DND-41 (cell line): ENCODE measurements around the gene CLCA4.

ENCODE experiments used
- EZH2 ChIP-seq: IDR thresholded peaks from 3 replicates; pipeline ENCODE4 v1.6.1; 2012; ENCODE audit warnings: borderline replicate concordance, low read depth, mild to moderate bottlenecking, moderate library complexity, low read length, inconsistent platforms; ENCODE audit not compliant: severe bottlenecking
- TF ChIP-seq, protein P1 (sequence below): IDR thresholded peaks from 2 replicates; pipeline ENCODE4 v1.5.1; 2012; ENCODE audit warnings: borderline replicate concordance, low read length, moderate library complexity, mild to moderate bottlenecking; ENCODE audit not compliant: poor library complexity, severe bottlenecking; ENCODE audit errors: extremely low read depth

DNA sequence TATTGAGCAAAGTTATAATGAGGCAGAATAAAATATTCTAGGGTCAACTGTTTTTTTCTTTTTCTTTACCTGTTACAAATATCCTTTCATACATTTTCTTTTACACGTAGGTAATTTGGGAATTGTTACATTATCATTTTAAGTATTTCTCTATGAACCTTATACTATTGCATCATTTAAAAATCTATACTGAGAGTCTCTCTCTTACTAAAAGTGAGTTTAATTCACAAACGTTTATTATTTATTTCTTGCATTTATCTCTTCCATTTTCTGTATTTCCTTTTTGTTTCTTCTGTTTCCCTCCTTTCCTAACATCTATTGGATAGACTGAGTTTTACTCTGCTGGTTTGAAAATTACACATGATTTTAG lies 25.4 kb upstream of the CLCA4 start:
- TF ChIP-seq, protein P1, sequence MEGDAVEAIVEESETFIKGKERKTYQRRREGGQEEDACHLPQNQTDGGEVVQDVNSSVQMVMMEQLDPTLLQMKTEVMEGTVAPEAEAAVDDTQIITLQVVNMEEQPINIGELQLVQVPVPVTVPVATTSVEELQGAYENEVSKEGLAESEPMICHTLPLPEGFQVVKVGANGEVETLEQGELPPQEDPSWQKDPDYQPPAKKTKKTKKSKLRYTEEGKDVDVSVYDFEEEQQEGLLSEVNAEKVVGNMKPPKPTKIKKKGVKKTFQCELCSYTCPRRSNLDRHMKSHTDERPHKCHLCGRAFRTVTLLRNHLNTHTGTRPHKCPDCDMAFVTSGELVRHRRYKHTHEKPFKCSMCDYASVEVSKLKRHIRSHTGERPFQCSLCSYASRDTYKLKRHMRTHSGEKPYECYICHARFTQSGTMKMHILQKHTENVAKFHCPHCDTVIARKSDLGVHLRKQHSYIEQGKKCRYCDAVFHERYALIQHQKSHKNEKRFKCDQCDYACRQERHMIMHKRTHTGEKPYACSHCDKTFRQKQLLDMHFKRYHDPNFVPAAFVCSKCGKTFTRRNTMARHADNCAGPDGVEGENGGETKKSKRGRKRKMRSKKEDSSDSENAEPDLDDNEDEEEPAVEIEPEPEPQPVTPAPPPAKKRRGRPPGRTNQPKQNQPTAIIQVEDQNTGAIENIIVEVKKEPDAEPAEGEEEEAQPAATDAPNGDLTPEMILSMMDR, result no peak
- no peak for TF ChIP-seq EZH2
